Stimulated activated CD8-positive, alpha-beta memory T cell treated with anti-CD3 and anti-CD28 coated beads, Interleukin-7, amount 100 ng/mL, for 1 hour (primary cell): ENCODE measurements around the gene PTPRD.

ENCODE experiments used
- DNase-seq, 2 donors: peaks; one replicate each; pipeline ENCODE4 v3.0.0-alpha.2; 2020; ENCODE audit warnings: low read depth in 2 of 2

PTPRD gene

DNA sequence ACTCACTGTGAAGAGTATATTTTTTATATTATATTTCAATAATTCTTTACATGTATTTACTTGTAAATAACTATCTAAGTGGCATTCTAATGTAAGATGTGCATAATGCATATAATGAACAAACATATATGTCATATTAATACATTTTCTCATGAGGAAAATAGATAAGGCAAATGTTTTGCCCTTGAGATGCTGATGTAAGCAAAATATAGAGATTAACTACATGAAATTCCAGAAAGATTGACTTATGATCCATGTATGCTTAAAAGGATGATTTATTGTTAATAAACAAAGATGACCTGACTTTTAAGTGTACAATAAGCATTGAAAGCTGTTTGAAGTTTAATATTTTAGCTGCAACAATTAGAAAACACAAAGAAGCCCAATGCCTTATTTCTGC, 559.9 kb downstream of the PTPRD start:
- no peak for DNase-seq

DNA sequence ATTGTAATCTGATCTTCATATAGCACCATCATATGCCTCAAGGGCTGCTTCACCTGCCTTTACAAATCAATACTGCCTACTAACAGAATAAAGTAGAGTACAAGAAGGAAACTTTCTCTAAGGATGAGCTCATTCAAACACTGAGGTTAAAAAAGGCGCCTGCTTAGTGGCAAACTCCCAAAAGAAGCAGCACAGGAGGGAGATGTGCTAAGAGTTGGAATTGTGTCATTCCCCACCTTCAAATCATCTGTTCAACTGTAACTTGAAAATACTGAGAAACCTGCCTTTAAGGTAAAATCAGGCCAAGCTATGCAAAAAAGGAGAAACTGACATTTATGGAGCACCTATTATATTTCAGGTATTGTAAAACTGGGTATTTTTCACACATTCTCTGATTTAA, 560.6 kb downstream of the PTPRD start:
- no peak for DNase-seq

DNA sequence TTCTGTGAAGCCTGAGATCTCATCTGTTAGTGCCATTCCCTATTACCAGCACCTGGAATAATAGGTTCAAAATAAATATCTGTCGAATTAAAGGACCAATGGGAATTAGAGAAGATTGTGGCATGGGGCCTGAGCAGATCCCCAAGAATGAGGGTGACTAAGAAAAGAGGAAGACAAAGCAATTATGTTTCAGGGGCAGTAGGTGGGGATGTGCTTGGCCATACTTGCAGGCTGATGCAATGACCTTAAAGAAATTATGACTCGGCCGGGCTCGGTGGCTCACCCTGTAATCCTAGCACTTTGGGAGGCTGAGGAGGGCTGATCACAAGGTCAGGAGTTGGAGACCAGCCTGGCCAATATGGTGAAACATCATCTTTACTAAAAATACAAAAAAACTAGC, 562.8 kb downstream of the PTPRD start:
- DNase-seq: no peak

DNA sequence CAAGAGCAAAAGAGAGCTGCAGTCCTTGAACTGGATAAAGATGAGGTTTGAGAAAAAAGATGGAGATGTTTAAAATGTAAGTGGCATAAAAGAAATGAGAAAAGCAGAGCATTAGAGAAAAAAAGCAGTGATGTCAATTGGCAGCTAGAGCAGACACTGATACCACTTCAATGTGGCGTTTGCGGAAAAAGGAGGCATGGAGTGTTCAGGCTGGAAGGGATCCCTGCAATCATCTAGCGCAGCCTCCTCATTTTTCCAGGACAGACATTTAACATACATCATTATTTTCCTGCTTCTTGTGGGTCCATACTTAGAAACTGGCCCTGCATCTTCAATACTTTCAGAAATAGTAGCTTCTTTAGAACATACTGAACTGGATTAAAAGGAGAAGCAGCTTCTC, 563.8 kb downstream of the PTPRD start:
- DNase-seq: no peak

GRCh38 chr9:10045598-10045997, 567.2 kb downstream of the PTPRD start:
- no peak for DNase-seq

- DNase-seq: no peak
Measured at GRCh38 chr9:10041726-10042229, 571.0 kb downstream of the PTPRD start.

GRCh38 chr9:10036095-10036494, 576.7 kb downstream of the PTPRD start:
- no peak for DNase-seq

DNA sequence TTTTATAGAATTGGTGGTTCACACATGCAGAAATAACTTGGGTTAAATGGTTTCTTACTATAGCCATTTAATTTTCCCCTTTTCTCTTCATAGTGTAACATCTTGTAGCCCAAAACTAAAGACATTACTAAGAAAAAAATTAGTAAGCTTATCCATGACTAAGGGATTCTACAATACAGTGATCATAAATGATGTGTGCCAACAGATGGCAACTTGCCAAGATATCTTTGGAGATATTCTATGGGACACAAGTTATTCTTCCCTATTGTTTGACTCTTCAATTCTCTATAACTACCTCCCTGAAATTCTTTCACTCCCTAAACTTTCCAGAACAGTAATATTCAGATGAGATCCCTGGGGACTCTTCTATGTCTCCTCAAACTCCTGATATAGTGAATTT, 580.6 kb downstream of the PTPRD start:
- no peak for DNase-seq

- no peak for DNase-seq
Measured at GRCh38 chr9:10026443-10026984, 586.3 kb downstream of the PTPRD start.

GRCh38 chr9:10015755-10016154, 597.0 kb downstream of the PTPRD start:
- no peak for DNase-seq

GRCh38 chr9:10014889-10015288, 597.9 kb downstream of the PTPRD start:
- no peak for DNase-seq

- DNase-seq: no peak
Measured at GRCh38 chr9:10009401-10009800, 603.4 kb downstream of the PTPRD start.

GRCh38 chr9:10008101-10008799, 604.6 kb downstream of the PTPRD start:
- DNase-seq: no peak

DNA sequence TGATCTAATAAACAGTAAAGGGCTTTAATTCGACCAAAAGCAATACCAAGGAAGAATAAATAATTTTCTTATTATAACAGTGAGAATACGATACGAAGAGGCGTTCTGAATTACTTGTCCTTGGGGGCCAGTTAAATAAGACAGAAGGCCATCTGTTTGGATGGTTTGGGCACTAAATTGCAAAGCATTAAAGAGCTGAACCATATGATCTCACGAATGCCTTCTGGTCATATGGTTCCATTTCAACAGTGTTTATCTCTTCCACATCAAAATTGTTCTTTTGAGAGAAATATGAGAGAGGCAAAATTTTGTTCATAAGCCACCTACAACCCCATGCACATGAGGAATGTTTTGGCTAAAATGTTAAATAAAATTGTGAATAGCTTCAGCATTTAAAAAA, 605.4 kb downstream of the PTPRD start:
- no peak for DNase-seq

- DNase-seq: no peak
Measured at GRCh38 chr9:10005206-10005605, 607.6 kb downstream of the PTPRD start.

DNA sequence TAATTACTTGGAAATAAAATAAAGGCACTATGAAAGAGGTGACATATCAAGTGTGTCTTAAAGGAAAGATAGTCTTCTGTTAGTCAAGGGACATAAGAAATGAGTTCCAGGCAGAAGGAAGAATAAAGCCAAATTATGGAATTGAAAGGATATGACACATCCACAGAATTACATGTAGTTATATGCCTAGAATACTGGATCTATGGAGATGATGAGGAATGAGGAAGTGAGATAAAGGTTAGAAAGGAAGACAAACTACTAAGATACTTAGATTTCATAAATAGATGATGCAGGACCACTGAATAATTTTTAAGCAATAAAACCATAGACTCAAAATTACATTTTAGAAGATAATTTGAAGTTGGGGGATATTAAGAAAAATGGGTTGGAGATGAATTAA, 609.8 kb downstream of the PTPRD start:
- DNase-seq: no peak

- DNase-seq: no peak
Measured at GRCh38 chr9:10000669-10001068, 612.1 kb downstream of the PTPRD start.

GRCh38 chr9:9998491-9999287, 614.1 kb downstream of the PTPRD start:
- no peak for DNase-seq

GRCh38 chr9:9997585-9997984, 615.2 kb downstream of the PTPRD start:
- no peak for DNase-seq

DNA sequence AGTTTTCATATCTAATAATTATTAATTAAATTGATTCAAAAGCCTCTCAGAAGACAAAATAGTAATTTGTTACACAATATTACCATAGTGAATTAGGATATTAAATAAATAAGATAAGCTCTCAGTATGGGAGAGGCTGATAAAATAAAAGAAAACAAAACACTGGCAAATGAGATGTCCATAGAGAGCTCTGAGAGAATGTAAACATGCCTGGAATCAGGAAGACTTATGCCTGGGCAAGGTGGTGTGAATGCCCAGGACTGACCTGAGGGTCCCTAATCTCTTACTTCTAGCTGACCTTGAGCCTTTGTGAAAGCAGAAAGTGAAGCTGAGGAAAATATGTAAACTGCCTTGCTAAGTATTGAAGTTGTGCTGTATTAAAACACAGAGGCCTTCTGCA, 616.5 kb downstream of the PTPRD start:
- no peak for DNase-seq

GRCh38 chr9:9992936-9993335, 619.9 kb downstream of the PTPRD start:
- DNase-seq: no peak

DNA sequence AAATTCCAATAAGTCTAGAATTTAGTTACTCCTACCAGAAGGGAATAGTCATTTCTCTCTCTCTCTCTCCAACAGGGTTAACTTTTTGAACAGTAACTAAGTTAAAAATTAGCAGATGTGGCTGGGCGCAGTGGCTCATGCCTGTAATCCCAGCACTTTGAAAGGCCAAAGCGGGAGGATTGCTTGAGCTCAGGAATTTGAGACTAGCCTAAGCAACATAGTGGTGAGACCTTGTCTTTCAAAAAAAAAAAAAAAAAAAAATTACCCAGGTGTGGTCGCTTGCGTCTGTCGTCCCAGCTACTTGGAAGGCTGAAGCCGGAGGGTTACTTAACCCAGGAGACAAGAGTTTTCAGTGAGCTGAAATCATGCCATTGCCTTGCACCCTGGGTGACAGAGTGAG, 639.7 kb downstream of the PTPRD start:
- DNase-seq: no peak

GRCh38 chr9:9970514-9970913, 642.3 kb downstream of the PTPRD start:
- no peak for DNase-seq
